HG02884 (cell line): ENCODE results near the gene RNF125.
A peak's percentile ranks its signal among the peaks of the same experiment; 100 is the strongest.
"Not testable (repeated sequence)": the region's sequence is repeated elsewhere in the genome, so short reads cannot be mapped to it uniquely, and the experiment has no call there.

Experiments
- ATAC-seq: cut with Tn5 transposase; IDR thresholded peaks from one replicate; pipeline ENCODE4 v1.9.1; 2021; ENCODE audit warnings: mild to moderate bottlenecking, moderate library complexity; ENCODE audit not compliant: unreplicated experiment

Gene RNF125

GRCh38 chr18:32018331-32019250 lies at the start of gene RNF125:
TSS of gene RNF125 (plus strand) at chr18:32018825. CDS start at chr18:32018864, 39 bp downstream.
- ATAC-seq = peak; percentile 91

DNA sequence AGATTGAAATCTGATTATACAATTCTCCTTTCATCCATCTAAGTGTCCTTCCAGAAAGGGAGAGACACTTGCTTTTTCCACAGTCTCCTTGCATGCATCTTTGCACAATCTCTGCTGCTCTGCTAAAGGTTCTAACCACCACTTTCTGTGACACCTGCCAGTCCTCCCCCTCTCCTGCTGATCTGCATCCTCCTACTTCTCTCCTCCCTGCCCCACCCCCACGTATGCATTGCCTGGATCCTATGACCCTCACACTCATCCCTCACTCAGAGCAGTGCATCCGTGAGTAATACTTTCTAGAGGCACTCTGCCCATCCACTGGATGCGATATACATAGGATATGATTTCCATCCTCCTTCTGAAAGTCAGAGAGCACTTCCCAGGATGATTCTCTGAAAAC lies 48.0 kb upstream of the RNF125 start:
- ATAC-seq = no peak

DNA sequence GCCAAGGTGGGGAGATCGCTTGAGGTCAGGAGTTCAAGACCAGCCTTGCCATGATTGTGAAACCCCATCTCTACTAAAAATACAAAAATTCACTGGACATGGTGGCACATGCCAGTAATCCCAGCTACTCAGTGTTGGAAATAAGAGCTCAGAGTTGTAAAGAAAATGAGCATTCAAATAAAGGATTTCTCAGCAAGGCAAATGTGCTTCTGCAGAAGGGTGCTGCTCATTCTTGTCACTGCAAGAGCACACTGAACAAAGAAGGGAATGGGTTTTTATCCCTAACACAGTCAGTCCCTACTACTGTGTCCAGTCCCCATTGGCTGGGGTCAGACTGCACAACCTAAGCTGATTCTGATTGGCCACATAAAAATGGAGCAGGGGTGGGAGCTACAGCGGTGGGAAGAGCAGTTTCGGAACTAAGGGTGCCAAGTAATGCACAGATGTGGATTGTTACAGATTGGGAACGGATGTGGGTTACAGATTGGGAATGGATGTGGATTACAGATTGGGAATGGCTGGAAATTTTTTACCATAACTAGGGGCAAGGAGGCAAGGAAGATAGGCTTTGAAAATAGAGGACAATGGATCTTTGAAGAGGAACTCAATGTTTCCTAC lies 44.6 kb upstream of the RNF125 start:
- no peak for ATAC-seq

DNA sequence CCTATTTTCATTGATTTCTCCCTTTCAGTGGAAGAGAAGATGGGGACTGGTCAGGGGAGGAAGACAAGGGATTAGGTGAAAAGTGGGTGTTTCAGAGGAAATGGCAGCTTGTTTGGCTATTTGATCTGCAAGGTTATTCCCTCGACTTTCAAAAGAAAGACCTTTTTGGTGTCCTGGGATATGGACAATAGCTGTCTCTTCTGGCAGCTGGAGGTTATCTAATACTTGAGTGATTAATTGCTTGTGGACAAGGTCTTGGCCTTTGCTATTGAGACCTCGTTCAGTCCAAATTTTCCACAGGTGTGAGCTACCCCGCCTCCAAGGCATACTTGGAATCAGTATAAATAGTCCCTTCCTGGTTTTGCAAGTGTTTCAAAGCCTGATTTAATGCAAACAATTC lies 42.4 kb upstream of the RNF125 start:
- ATAC-seq = no peak

- ATAC-seq = no peak
These were observed 41.3 kb upstream of the RNF125 start for GRCh38 chr18:31977270-31977872.

DNA sequence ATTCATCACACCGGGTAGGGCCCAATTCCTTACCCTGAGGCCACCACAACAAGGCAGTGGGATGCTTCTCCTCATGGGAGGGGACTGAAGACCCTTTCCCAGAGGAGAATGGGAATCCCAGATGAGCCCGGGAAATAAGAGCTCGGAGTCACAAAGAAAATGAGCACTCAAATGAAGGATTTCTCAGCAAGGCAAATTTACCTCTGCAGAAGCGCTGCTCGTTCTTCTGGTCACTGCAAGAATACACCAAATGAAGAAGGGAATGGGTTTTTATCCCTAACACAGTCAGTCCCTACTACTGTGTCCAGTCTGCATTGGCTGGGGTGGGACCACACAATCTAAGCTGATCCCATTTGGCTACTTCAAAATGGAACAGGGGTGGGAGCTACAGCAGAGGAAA lies 40.0 kb upstream of the RNF125 start:
- no peak for ATAC-seq

DNA sequence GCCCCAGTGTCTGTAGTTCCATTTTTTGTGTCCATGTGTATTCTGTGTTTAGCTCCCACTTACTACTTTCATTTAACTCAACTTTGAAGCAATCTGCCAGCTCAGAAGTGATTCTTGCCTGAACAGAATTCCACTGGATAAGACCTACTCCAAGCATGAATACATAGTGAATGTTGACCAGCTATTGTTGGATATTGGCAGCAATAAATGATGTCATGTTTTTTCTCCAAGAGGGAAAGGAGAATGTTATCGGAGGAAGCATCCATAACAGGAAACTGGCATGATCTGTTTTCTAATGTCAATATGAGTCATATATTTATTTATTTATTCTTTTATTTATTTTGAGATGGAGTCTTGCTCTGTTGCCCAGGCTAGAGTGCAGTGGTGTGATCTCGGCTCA lies 38.9 kb upstream of the RNF125 start:
- no peak for ATAC-seq

DNA sequence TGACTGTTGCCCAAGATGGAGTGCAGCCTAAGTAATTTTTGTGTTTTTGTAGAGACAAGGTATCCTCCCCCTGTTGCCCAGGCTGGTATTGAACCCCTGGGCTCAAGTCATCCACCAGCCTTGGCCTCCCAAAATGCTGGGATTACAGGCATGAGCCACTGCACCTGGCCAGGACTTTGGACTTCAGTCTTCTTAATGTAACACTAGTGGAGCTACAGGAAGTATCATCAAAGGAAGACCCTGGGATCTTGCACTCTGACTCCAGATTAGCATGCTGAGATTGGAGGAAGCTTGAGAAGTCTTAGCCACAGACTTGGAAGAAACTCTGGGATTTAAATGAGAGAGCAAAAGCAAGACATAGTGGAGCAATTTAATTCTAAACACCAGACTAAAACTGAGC lies 37.8 kb upstream of the RNF125 start:
- ATAC-seq = no peak

DNA sequence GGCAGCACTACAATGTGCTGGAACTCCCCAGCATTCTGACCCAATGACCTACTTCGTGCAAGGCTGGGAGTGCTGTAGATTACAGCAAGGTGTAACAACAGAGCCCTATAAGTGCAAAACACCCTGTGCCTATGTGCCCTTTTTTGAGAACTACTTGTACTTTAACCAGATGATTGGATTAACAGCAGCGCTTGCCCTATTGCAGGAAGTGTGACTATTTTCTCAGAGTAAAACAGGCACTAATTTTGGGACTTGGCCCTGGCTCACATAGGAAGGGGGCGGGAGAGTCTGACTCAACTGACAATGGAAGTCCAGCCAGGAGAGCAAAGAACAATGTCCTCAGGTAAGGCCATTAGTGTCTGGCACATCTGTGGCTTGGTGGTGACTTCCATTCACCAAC lies 35.6 kb upstream of the RNF125 start:
- no peak for ATAC-seq

DNA sequence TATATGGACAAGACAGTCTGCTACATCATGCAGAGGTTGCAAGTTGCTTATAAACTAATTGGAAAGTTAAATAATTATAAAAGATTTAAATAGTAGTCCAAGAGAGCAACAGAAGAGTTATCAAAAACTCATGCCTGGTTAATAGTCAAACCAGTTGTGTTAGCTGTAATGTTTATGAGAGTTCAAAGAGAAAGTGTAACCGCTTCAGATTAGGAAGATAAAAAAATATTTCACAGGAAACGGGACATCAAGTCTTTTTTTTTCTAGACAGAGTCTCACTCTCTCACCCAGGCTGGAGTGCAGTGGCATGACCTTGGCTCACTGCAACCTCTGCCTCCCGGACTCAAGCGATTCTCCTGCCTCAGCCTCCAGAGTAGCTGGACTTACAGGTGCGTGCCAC lies 34.6 kb upstream of the RNF125 start:
- ATAC-seq = no peak

GRCh38 chr18:31990823-31991222 lies 27.8 kb upstream of the RNF125 start:
- ATAC-seq = peak; percentile 99

DNA sequence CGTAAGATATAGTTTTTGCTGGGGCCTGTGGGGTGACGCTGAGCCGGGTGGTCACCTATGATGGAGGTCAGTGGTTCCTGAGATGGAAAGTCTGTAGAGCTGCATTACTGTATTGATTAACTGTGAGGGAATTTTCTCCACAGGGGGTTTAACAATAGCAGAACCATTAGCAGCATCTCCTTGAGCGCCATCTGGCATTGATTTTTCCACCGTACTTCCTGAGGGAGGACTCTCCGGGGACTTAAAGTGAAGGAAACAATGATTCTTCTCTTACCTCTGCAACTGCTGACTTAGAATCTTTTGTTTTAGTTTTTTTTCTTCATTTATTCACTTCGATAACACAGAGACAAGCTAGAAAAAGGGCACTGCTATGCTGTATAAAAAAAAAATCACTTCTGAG lies 22.6 kb upstream of the RNF125 start:
- no peak for ATAC-seq

- ATAC-seq = no peak
These were observed 19.7 kb upstream of the RNF125 start for GRCh38 chr18:31998880-31999412.

- ATAC-seq = not testable (repeated sequence)
These were observed 17.5 kb upstream of the RNF125 start for GRCh38 chr18:32001141-32001540.

DNA sequence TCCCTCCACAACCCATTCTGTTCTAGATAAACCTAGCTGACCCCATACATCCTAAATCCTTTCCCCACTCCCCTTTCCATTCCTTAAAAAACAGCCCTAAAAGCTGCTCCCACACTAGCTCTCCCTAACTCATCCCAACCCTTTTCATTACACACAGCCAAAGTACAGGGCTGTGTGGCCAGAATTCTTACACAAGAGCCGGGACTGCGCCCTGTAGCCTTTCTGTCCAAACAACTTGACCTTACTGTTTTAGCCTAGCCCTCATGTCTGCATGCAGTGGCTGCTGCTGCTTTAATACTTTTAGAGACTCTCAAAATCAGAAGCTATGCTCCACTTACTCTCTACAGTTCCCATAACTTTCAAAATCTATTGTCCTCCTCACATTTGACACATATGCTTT lies 14.8 kb upstream of the RNF125 start:
- ATAC-seq = not testable (repeated sequence)

DNA sequence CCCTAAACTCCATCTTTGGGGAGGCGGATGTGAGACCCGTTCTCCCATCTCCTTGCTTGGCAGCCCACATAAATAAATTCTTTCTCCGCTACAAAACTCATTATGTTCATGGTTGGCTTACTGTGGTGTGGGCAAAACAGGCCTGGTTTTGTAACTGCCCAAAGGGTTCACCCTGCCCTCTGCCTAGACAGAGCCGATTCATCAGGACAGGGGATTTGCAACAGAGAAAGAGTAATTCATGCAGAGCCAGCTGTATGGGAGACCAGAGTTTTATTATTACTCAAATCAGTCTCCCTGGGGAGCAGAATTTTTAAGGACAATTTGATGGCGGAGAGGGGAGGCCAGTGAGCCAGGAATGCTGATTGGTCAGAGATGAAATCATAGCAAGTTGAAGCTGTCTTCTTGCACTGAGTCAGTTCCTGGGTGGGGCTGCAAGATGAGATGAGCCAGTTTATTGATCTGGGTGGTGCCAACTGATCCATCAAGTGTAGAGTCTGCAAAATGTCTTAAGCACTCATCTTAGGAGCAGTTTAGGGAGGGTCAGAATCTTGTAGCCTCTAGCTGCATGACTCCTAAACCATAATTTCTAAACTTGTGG lies 8.4 kb upstream of the RNF125 start:
- no peak for ATAC-seq

- ATAC-seq = no peak
These were observed 7.4 kb upstream of the RNF125 start for GRCh38 chr18:32011193-32011592.

- ATAC-seq = no peak
These were observed 775 bp downstream of the RNF125 start for GRCh38 chr18:32019251-32019948.

DNA sequence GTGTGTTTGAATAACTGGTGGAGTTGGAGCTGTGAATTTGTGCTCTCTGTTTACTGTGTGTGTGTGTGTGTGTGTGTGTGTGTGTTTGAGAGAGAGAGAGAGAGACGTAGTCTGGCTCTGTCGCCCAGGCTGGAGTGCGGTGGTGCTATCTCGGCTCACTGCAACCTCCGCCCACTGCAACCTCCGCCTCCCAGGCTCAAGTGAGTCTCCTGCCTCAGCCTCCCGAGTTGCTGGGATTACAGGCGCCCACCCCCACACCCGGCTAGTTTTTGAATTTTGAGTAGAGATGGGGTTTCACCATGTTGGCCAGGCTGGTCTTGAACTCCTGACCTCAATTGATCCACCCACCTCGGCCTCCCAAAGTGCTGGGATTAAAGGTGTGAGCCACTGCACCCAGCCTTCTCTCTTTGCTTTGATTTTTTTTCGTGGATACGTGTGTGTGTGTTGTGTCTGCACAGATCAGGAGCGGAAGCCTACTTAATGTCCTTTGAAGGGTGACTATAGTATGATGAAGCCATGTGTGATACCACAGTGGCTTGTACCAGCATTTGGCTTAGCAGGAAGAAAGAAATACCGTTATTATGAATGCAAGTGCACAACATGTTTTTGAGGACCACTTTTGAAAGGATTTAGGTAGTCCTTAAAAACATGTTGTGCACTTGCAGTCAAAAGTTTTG lies 1.5 kb downstream of the RNF125 start:
- not testable (repeated sequence) for ATAC-seq
